ENCODE measurements around the gene DNAH1.

DNA sequence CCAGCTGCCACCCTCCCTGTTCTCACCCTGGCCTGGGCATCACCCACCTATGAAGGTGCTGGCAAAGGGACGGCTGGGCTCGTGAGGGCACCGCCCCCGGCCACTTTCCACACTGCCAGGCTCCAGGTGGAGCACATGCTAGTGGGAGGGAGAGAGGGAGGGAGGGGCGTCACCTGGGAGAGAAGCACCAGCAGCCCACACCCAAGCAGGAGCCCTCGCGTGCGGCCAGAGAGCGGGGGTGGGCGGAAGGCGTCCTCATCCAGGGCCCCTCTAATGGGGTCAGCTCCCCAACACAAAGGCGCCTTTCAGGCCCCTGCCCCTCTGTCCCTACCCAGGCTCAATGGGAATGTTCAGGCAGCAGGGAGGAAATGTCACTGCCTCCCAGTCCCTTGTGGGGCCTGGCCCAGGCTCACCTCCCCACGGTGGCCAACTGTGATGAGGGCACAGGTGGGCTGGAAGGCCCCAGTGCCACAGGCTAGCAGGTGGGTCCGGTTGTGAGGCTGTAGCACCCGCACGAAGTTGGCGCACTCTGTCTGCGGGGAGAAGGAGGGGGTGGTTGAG, 125.7 kb downstream of the DNAH1 start:
- TF ChIP-seq POLR2A (IDR thresholded peaks at IDR 0.05; ENCODE audit: low read length) (no peak), GATA1 (IDR thresholded peaks at IDR 0.05; ENCODE audit: low read depth, low read length) (no peak)
